ENCODE results near the gene PARP4. TPM values are rescaled to one million over a fixed set of nuclear protein-coding genes. Genes with fewer than 3 reads are reported as not detected.
A peak's percentile ranks its signal among the peaks of the same experiment; 100 is the strongest.

PARP4 gene
- total RNA-seq, 1 donor from 2014 or later: 31.5 TPM

GRCh38 chr13:24541127-24541475 is 28.5 kb upstream of the PARP4 start:
- H3K9me3 Mint-ChIP-seq (ENCODE audit: unreplicated experiment): peaks cover 3% of the 10 kb centered on the region
- TF ChIP-seq, protein P1, sequence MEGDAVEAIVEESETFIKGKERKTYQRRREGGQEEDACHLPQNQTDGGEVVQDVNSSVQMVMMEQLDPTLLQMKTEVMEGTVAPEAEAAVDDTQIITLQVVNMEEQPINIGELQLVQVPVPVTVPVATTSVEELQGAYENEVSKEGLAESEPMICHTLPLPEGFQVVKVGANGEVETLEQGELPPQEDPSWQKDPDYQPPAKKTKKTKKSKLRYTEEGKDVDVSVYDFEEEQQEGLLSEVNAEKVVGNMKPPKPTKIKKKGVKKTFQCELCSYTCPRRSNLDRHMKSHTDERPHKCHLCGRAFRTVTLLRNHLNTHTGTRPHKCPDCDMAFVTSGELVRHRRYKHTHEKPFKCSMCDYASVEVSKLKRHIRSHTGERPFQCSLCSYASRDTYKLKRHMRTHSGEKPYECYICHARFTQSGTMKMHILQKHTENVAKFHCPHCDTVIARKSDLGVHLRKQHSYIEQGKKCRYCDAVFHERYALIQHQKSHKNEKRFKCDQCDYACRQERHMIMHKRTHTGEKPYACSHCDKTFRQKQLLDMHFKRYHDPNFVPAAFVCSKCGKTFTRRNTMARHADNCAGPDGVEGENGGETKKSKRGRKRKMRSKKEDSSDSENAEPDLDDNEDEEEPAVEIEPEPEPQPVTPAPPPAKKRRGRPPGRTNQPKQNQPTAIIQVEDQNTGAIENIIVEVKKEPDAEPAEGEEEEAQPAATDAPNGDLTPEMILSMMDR (IDR thresholded peaks at IDR 0.05): peak; percentile 2
- H3K4me3 Mint-ChIP-seq (ENCODE audit: unreplicated experiment): peak overlapping the region; percentile 76
- H3K27me3 Mint-ChIP-seq (ENCODE audit: unreplicated experiment): peaks cover 51% of the 10 kb centered on the region
- H3K27ac Mint-ChIP-seq (ENCODE audit: unreplicated experiment): no peak overlapping the region
- H3K4me1 Mint-ChIP-seq (ENCODE audit: unreplicated experiment): peaks cover 9% of the 10 kb centered on the region
- H3K36me3 Mint-ChIP-seq (ENCODE audit: unreplicated experiment): no peaks in the 10 kb centered on the region
- no peak for DNase-seq (ENCODE audit: extremely low spot score, unreplicated experiment)

DNA sequence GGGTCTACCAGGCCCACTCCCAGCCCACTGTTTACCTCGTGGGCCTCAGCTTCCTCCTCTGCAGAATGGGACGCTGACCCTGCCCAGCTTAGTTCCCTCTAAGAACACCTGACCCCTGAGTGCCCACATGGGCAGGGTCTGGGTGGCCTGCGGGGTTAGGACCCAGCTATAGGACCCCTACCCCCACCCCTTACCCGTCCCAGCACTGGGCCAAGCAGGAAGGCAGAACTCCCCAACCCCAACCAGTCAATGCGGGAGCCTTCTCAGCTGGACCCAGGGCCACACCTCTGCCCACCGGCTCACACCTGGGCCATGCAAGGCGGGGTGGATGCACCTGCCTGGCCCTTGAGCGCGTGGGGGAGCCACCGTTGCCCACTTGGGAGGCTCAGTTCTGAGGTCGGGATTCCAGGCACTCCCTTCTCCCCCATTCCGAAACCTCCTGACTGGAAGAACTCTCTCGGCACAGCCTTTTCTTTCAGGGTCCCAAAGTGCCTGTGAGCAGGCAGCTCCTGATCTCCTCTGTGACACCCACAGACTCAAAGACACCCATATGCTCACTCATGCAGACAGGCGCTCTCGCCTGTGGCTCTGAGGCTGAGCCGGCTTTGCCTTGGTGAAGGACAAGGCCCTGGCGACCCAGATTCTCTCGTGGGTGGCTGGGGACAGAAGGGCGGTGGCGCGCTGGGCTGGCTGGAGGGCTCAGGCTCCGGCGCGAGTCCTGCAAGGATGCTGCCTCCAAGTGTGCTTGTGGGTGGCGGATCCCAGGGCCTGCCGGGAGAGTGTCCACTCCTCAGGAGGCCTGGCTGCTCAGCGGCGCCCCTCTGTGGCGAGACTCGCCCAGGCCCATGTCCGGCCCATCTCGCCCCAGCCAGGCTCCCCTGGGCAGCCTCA is 27.9 kb upstream of the PARP4 start:
- peaks cover 53% of the 10 kb centered on the region for H3K27me3 Mint-ChIP-seq (ENCODE audit: unreplicated experiment)
- H3K4me1 Mint-ChIP-seq (ENCODE audit: unreplicated experiment): peaks cover 9% of the 10 kb centered on the region

GRCh38 chr13:24539500-24540165 is 27.1 kb upstream of the PARP4 start:
- Mint-ChIP-seq H3K36me3 (ENCODE audit: unreplicated experiment) (no peaks in the 10 kb centered on the region), H3K4me1 (ENCODE audit: unreplicated experiment) (peaks cover 9% of the 10 kb centered on the region), H3K27ac (ENCODE audit: unreplicated experiment) (no peak overlapping the region), H3K27me3 (ENCODE audit: unreplicated experiment) (peaks cover 55% of the 10 kb centered on the region), H3K9me3 (ENCODE audit: unreplicated experiment) (peaks cover 3% of the 10 kb centered on the region), H3K4me3 (ENCODE audit: unreplicated experiment) (no peak overlapping the region)
- TF ChIP-seq, protein P1 (IDR thresholded peaks at IDR 0.05): no peak
- DNase-seq (ENCODE audit: extremely low spot score, unreplicated experiment): no peak

More for the DNA sequence above, 27.9 kb upstream of the PARP4 start:
- no peak for DNase-seq (ENCODE audit: extremely low spot score, unreplicated experiment)
- Mint-ChIP-seq H3K9me3 (ENCODE audit: unreplicated experiment) (peaks cover 3% of the 10 kb centered on the region), H3K27ac (ENCODE audit: unreplicated experiment) (no peak overlapping the region), H3K36me3 (ENCODE audit: unreplicated experiment) (no peaks in the 10 kb centered on the region), H3K4me3 (ENCODE audit: unreplicated experiment) (peak overlapping the region; percentile 76)
- TF ChIP-seq, protein P1 (IDR thresholded peaks at IDR 0.05): peak; percentile 30

DNA sequence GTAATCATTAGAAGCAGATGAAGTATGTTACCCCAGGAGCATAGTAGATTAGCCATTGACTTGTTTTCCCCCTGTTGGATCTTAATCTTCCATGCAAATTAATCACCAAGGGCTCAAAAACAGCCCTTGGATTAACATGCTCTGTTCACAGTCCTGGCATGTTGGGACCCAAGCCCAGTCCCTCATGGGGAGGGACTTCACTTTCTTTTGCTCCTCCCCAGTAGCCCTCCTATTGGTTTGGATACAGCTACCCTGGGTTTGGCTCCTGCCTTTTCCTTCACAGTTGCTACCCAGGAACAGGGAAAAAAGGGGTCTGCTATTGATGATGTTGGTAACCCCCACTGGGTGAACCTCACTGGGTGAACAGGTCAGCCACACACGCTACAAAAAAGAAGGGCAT is 16.9 kb upstream of the PARP4 start:
- TF ChIP-seq, protein P1 (IDR thresholded peaks at IDR 0.05): no peak
- H3K9me3 Mint-ChIP-seq (ENCODE audit: unreplicated experiment): no peaks in the 10 kb centered on the region
- no peaks in the 10 kb centered on the region for H3K36me3 Mint-ChIP-seq (ENCODE audit: unreplicated experiment)
- no peaks in the 10 kb centered on the region for H3K4me1 Mint-ChIP-seq (ENCODE audit: unreplicated experiment)
- no peak for DNase-seq (ENCODE audit: extremely low spot score, unreplicated experiment)
- no peak overlapping the region for H3K27ac Mint-ChIP-seq (ENCODE audit: unreplicated experiment)
- no peak overlapping the region for H3K4me3 Mint-ChIP-seq (ENCODE audit: unreplicated experiment)
- peaks cover 57% of the 10 kb centered on the region for H3K27me3 Mint-ChIP-seq (ENCODE audit: unreplicated experiment)

DNA sequence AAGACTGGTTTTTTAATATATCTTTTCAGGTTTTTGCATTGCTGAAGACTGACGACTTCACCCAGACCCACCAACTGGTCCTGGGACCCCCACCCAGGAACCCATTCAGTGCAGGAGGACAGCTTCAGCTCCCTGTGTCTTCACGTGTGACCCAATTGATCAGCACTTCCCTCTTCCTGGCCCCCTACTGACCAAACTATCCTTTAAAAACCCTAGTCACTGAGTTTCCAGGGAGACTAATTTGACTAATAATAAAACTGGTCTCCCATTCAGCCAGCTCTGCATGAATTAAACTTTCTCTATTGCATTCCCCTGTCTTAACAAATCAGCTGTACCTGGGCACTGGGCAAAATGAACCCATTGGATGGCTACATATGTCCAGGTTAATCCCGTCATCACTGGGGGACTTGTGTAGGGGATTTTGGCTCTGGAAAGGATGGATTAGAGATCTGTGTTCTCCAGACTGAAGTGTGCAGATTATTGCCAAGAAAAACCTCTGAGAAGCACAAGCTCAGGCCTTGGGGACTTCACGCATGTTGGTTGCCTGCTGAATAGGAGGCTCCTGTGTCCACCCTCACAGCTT is 16.3 kb upstream of the PARP4 start:
- TF ChIP-seq, protein P1 (IDR thresholded peaks at IDR 0.05): no peak
- H3K36me3 Mint-ChIP-seq (ENCODE audit: unreplicated experiment): no peaks in the 10 kb centered on the region
- H3K4me3 Mint-ChIP-seq (ENCODE audit: unreplicated experiment): no peak overlapping the region
- no peak overlapping the region for H3K27ac Mint-ChIP-seq (ENCODE audit: unreplicated experiment)
- DNase-seq (ENCODE audit: extremely low spot score, unreplicated experiment): no peak
- H3K4me1 Mint-ChIP-seq (ENCODE audit: unreplicated experiment): no peaks in the 10 kb centered on the region
- H3K9me3 Mint-ChIP-seq (ENCODE audit: unreplicated experiment): no peaks in the 10 kb centered on the region
- peaks cover 51% of the 10 kb centered on the region for H3K27me3 Mint-ChIP-seq (ENCODE audit: unreplicated experiment)

Measured in osteocyte (in vitro differentiated cells).